Dedifferentiated amniotic fluid mesenchymal stem cell (primary cell): ENCODE results near the gene MAP3K21.

ENCODE experiments used
- DNase-seq: peaks from one replicate; pipeline ENCODE4 v3.0.0-alpha.2; 2016; ENCODE audit errors: extremely low spot score

Gene MAP3K21

GRCh38 chr1:233389169-233389568 lies 61.6 kb downstream of the MAP3K21 start:
- DNase-seq, result no peak

DNA sequence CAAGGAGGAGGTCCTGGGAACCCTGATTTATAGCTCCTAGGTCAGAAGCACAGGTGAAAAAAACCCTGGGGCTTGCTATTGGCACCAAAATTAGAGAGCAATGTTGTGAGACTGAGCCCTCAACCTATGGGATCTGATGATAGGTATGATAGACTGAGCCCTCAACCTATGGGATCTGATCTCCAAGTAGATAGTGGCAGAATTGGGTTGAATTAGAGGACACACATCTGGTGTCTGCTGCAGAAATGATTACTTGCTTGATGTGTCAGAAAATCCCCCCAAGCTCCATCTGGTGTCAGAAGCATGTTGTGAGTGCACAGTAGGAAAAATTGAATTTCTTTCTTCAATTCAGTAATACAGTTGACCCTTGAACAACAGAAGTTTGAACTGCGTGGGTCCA lies 62.4 kb downstream of the MAP3K21 start:
- DNase-seq, result no peak

- no peak for DNase-seq
Measured at GRCh38 chr1:233390842-233391737, 63.6 kb downstream of the MAP3K21 start.

DNA sequence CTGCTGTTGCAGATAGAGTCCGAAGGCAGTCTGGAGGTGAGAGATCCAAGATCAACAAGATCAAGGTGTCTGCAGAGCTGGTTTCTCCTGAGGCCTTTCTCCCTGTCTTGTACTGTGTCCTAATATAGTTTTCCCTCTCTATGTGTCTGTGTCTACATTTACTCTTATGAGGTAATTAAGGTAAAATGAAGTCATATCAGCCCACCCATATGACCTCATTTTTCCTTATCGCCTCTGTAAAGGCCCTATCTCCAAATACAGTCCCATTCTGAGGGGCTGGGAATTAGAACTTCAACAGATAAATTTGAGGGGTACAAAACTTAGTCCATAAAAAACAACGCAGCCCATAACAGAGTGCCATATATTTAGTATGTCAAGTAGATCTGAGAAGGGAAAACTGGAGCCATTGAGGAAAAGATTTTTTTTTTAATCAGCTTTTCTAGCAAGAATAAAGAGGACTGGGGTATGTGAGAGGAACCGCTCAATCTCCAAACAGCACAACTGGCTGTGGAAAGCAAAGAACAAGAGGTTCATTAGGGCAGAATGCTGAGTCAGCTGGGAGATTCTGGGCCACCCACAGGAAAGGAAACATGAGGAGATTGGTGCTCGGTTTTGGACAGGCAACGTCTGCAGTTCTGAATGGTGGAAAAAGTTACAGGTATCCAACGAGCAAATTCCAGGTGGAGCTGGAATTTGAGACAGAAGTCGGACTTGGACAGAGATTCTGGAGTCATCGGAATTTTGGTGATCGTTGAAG lies 65.7 kb downstream of the MAP3K21 start:
- DNase-seq, result no peak

DNA sequence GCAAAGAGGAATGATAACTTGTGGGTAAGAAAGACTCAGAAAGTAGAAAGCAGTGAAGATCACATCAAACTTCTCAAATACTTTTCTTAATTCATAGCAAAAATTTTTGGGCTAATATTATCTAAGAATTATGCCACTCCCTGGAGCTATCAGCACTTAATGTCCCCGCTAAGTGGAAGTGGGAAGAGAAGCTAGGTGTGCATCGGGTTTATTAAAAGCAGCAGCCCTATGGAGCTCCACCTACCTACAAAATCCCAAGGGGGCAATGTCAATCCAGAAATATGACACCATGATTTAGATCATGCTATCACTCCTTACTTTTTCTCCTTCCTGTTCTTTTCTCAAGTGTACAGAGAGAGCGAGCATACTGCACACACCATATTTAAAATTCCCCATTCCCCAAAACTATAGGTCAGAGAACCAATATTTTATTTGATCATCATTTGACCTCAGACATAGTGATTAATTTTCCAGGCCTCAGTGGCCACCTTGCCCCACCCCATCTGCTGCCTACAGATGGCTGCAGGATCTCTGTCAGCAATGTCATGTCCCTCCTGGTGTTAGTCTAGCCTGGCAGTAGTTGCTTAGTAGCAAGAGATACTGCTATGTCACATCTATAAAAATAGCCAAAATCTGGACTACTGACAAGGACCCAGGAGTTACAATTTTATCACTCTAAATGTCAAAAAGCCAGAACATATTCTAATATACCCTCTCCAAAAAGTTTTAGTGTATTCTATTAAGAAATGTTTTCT lies 66.6 kb downstream of the MAP3K21 start:
- no peak for DNase-seq

GRCh38 chr1:233394860-233395717 lies 67.6 kb downstream of the MAP3K21 start:
- peak; percentile 73 for DNase-seq

DNA sequence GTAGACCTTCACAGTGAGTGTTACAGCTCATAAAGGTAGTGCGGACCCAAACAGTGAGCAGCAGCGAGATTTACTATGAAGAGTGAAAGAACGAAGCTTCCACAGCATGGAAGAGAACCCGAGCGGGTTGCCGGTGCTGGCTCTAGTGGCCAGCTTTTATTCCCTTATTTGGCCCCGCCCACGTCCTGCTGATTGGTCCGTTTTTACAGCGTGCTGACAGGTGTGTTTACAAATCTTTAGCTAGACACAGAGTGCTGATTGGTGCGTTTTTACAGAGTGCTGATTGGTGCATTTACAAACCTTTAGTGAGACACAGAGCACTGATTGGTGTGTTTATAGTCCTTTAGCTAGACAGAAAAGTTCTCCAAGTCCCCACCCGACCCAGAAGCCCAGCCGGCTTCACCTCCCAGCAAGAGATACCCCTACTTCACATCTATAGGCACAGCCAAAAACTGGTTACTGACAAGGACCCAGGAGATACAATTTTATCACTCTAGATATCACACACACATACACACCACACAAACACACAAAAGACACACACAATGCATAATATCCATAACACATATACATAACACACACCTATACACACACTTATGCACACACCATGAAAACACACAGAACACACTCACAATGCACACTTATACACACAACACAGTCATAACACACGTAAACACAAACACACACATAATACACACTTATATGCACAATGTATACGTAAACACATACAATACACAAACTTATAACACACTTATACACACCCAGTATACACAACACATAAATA lies 68.5 kb downstream of the MAP3K21 start:
- DNase-seq, result no peak

DNA sequence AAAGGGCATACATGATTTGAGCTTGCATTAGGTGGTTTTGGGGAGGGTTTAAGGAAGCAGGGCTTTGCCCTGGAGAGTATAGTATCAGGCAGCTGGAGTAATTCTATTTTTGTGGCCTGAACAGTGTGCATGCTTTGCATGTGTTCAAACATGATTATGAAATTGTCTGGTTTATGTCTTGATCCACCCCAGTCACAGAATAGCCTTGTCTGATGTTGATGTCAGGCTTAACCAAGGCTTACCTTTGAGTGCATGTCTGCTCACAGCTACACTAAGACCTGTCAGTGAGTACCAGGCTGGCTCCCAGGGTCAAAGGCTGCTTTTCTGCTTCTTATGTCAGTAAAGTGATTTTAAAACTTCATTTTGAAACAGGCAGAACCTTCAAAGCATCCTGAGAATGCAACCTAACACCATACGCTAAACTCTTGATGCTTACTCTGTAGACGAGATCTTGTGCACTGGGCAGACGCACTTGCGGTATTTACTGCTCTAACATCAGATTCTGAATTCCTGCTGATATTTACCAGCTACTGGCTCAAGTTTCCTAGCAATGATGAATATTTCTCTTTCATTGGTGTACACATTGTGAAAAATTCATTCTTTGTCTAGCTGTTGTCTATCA lies 78.9 kb downstream of the MAP3K21 start:
- no peak for DNase-seq

GRCh38 chr1:233406994-233407631 lies 79.6 kb downstream of the MAP3K21 start:
- no peak for DNase-seq

DNA sequence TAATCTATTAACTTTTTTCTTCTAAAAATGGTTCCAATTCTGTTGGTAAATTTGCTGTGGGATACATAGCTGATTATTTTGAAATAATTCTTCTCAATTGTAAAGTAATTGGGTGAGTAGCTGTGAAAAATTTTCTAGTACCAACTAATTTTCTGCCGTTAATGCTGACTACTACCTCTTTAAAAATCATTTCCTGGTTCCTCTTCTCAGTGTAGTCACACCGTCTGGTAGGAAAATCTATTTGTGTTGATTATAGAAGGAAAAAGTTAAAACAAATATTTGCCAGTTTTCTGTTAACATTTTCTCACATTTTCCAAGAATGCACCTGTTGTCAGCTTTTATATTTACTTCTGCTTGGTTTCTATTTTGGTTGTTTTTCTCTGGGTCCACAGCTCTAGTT lies 82.0 kb downstream of the MAP3K21 start:
- no peak for DNase-seq

DNA sequence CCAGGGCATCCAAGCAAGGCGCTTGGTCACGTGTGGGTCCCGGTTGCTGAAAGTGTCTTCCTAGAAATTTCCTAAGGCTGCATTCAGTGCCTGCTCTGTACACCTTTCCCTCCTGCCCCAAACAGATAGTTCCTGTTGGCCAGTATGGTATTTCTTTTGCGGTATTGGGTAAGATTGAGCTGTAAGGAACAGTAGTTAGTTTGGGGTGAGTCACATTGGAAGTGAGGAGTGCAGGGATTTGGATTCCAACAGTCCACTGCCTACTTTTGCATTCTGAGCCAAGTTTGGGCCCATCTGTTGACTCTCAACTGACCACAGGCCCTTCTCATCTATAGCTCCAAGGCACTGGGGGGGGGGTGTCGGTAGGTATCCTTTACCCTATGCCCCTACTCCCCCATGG lies 83.4 kb downstream of the MAP3K21 start:
- DNase-seq, result no peak

DNA sequence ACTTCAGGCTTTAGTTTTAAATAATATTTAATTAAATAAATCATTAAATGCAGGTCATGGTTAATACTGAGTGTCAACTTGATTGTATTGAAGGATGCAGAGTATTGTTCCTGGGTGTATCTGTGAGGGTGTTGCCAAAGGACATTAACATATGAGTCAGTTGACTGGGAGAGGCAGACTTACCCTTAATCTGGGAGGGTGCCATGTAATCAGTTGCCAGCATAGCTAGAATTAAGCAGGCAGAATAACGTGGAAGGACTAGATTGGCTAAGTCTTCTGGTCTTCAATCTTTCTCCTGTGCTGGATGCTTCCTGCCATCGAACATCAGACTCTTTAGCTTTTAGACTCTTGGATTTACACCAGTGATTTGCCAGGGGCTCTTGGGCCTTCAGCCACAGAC lies 85.3 kb downstream of the MAP3K21 start:
- no peak for DNase-seq

- no peak for DNase-seq
Measured at GRCh38 chr1:233421293-233421692, 93.8 kb downstream of the MAP3K21 start.

- DNase-seq, result peak; percentile 25
Measured at GRCh38 chr1:233424779-233425178, 97.3 kb downstream of the MAP3K21 start.

GRCh38 chr1:233427907-233428306 lies 100.4 kb downstream of the MAP3K21 start:
- DNase-seq, result no peak

DNA sequence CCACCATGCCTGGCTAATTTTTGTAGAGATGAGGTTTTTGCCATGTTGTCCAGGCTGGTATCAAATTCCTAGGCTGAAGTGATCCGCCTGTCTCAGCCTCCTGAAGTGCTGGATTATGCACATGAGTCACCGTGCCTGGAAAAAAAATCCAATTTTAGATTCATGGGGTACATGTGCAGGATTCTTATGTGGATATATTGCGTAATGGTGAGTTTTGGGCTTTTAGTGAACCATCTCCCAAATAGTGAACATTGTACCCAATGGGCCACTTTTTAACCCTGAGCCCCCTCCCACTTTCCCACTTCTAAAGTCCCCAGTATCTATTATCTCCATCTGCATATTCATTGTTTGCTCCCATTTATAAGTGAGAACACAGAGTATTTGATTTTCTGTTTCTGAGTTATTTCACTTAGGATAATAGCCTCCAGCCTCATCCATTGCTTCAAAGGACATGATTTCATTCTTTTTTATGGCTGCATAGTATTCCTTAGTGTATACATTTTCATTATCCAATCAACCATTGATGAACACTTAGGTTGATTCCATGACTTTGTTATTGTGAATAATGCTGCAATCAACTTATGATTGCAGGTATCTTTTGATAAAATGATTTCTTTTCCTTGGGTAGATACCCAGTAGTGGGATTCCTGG lies 104.4 kb downstream of the MAP3K21 start:
- no peak for DNase-seq

GRCh38 chr1:233432916-233433315 lies 105.4 kb downstream of the MAP3K21 start:
- no peak for DNase-seq

- DNase-seq, result no peak
Measured at GRCh38 chr1:233433436-233434210, 106.1 kb downstream of the MAP3K21 start.
